Measurements from ENCODE around the gene PXDC1.

Gene PXDC1

GRCh38 chr6:3726421-3726820 is 25.1 kb downstream of the PXDC1 start:
- DNase-seq (ENCODE audit: low read depth in 2 of 2), result no peak
- TF ChIP-seq, protein P1, sequence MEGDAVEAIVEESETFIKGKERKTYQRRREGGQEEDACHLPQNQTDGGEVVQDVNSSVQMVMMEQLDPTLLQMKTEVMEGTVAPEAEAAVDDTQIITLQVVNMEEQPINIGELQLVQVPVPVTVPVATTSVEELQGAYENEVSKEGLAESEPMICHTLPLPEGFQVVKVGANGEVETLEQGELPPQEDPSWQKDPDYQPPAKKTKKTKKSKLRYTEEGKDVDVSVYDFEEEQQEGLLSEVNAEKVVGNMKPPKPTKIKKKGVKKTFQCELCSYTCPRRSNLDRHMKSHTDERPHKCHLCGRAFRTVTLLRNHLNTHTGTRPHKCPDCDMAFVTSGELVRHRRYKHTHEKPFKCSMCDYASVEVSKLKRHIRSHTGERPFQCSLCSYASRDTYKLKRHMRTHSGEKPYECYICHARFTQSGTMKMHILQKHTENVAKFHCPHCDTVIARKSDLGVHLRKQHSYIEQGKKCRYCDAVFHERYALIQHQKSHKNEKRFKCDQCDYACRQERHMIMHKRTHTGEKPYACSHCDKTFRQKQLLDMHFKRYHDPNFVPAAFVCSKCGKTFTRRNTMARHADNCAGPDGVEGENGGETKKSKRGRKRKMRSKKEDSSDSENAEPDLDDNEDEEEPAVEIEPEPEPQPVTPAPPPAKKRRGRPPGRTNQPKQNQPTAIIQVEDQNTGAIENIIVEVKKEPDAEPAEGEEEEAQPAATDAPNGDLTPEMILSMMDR (IDR thresholded peaks at IDR 0.05; ENCODE audit: low read depth, low read length), result no peak
- H3K4me3 ChIP-seq (replicated peaks in 1 of 2; ENCODE audit: low read depth in 2 of 2, low read length in 2 of 2), result no peak overlapping the region

GRCh38 chr6:3725145-3726047 is 26.1 kb downstream of the PXDC1 start:
- DNase-seq (ENCODE audit: low read depth in 2 of 2), result no peak
- no peak overlapping the region for H3K4me3 ChIP-seq (replicated peaks in 1 of 2; ENCODE audit: low read depth in 2 of 2, low read length in 2 of 2)
- TF ChIP-seq, protein P1 (IDR thresholded peaks at IDR 0.05; ENCODE audit: low read depth, low read length), result no peak

DNA sequence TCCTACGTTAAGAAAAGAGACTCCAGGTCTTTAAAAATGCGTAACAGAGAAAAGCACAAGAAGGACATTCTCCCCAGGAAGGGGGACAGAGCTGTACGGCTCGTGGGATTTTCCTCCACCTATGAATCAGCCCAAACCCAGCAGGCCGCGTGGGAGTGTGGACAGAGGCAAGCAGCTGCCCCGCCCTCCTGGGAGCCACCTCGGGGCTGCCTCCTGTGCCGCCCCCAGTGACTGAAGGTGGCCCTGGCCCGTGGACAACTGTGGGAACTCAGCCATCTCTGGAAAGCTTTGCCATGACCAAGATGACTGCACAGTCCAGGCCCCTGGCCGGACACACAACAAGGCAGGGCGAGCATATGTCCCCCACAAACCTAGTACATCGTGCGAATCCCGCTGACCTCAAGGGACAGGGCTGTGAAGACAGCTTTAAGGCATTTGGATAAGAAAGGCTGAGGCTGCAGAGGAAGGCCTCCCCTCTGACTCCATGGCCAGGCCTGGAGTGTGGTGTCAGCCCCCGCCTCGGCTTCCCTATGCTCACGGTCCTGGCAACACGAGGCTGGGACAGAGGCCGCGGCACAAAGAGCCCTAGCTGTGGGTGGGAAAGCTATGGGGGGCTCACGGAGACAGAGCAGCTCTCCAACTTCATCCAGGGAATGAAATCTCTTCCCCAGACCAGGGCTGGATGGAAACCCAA is 26.9 kb downstream of the PXDC1 start:
- peak in 1 of 2 donors; percentile 55 for DNase-seq (ENCODE audit: low read depth in 2 of 2)
- no peak overlapping the region for H3K4me3 ChIP-seq (replicated peaks in 1 of 2; ENCODE audit: low read depth in 2 of 2, low read length in 2 of 2)
- TF ChIP-seq, protein P1 (IDR thresholded peaks at IDR 0.05; ENCODE audit: low read depth, low read length), result no peak

DNA sequence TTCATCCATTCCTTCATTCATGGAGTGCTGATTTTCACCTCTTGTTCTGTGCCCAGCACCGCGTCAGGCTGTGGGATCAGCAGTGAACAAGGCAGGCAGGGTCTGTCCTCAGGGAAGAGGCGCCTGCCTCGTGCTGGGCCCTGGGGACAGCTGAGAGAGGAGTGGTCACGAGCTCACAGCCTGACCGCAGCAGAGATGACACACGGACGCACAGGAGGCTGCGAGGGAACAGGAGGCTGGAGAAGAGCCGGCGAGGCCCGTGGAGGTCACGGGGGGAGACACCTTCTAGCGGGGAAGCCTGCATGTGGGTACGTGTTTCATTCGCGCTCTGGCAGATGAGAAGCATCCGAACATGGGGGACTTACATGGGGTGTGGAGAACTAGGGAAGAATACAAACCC is 27.5 kb downstream of the PXDC1 start:
- TF ChIP-seq, protein P1 (IDR thresholded peaks at IDR 0.05; ENCODE audit: low read depth, low read length), result no peak
- DNase-seq (ENCODE audit: low read depth in 2 of 2), result no peak

DNA sequence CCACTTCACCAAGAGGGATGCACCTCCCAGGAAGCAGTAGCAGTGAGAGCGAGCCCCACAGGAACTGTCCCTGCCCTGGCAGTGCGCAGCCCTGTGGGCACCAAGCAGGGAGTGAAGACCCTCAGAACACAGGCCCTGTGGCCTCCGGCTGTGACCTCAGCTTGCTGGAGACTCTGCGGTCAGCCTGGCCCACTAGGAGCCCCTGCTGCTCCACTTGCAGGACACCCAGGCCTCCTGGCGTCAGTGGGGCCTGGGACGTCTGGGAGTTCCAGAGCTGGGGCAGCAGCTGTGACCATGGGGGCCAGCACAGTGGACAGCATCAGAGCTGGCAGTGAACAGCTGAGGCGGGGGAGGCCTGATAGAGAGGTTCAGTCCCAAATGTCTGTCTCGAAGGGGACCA is 28.3 kb downstream of the PXDC1 start:
- no peak for DNase-seq (ENCODE audit: low read depth in 2 of 2)
- H3K4me3 ChIP-seq (replicated peaks in 1 of 2; ENCODE audit: low read depth in 2 of 2, low read length in 2 of 2), result no peak overlapping the region
- TF ChIP-seq, protein P1 (IDR thresholded peaks at IDR 0.05; ENCODE audit: low read depth, low read length), result no peak

More for the DNA sequence above, 27.5 kb downstream of the PXDC1 start:
- H3K4me3 ChIP-seq (replicated peaks in 1 of 2; ENCODE audit: low read depth in 2 of 2, low read length in 2 of 2), result no peak overlapping the region

DNA sequence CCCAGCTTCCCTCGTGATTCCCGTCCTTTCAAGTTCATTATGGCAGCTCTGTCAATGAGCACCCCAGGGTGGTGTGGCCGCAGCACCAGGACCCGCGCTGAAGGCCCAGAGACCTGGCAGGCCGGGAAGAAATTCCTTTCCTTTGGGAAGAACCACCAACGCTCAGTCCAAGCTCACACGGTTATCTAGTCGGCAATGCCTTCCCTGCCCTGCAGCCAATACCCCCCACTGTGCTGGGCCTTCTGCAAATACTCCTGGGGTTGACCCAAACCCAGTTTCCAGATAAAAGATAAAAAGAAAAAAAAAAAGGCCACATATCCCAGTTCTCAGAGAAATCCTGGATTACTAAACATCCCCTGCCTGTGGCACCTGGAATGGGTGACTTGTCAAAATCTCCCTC is 28.7 kb downstream of the PXDC1 start:
- no peak overlapping the region for H3K4me3 ChIP-seq (replicated peaks in 1 of 2; ENCODE audit: low read depth in 2 of 2, low read length in 2 of 2)
- no peak for DNase-seq (ENCODE audit: low read depth in 2 of 2)
- TF ChIP-seq, protein P1 (IDR thresholded peaks at IDR 0.05; ENCODE audit: low read depth, low read length), result no peak

All from cardiac fibroblast (primary cell).